Neural crest cell (in vitro differentiated cells): ENCODE data around the gene TTC9B. TPM values are rescaled to one million over a fixed set of nuclear protein-coding genes. Genes with fewer than 3 reads are reported as not detected.

Source experiments
- DNase-seq: peaks from one replicate; pipeline ENCODE4 v3.0.0; 2021; ENCODE audit warnings: low read depth, mixed read lengths, low spot score
- H3K27ac Mint-ChIP-seq: one replicate; pipeline ENCODE4 v1.8.0; 2021; ENCODE audit warnings: mild to moderate bottlenecking, mixed read lengths; ENCODE audit not compliant: unreplicated experiment
- H3K27me3 Mint-ChIP-seq: 2 replicates; pipeline ENCODE4 v1.8.0; 2021; ENCODE audit warnings: low read depth, mild to moderate bottlenecking, mixed read lengths
- H3K36me3 Mint-ChIP-seq: 2 replicates; pipeline ENCODE4 v1.8.0; 2021; ENCODE audit warnings: low read depth, mild to moderate bottlenecking, mixed read lengths
- H3K4me1 Mint-ChIP-seq: 2 replicates; pipeline ENCODE4 v1.8.0; 2021; ENCODE audit warnings: mixed read lengths
- H3K4me3 Mint-ChIP-seq: one replicate; pipeline ENCODE4 v1.8.0; 2021; ENCODE audit warnings: mild to moderate bottlenecking, mixed read lengths
- H3K9me3 Mint-ChIP-seq: 2 replicates; pipeline ENCODE4 v1.8.0; 2021; ENCODE audit warnings: mixed read lengths
- CTCF ChIP-seq: fragments of 200-600 bp; sonication (generic); conservative IDR thresholded peaks from 2 replicates; pipeline ENCODE4 v1.5.0; 2021; ENCODE audit warnings: antibody characterized with exemption, mild to moderate bottlenecking
- total RNA-seq: library from RNA; stranded (reverse); gene quantifications from 2 replicates; pipeline ENCODE4 v1.2.1, GENCODE V29; 2021

Gene TTC9B
- total RNA-seq, 1 donor from 2014 or later, result 2.5 TPM

GRCh38 chr19:40205760-40206159 lies 12.4 kb downstream of the TTC9B start:
- Mint-ChIP-seq H3K27ac (no peak overlapping the region), H3K9me3 (no peaks in the 10 kb centered on the region), H3K4me3 (no peak overlapping the region), H3K4me1 (no peaks in the 10 kb centered on the region), H3K27me3 (no peaks in the 10 kb centered on the region), H3K36me3 (peaks cover 7% of the 10 kb centered on the region)
- TF ChIP-seq CTCF, result no peak
- no peak for DNase-seq

- TF ChIP-seq CTCF, result no peak
- Mint-ChIP-seq H3K36me3 (peaks cover 7% of the 10 kb centered on the region), H3K9me3 (no peaks in the 10 kb centered on the region), H3K27me3 (no peaks in the 10 kb centered on the region), H3K27ac (no peak overlapping the region), H3K4me1 (no peaks in the 10 kb centered on the region), H3K4me3 (no peak overlapping the region)
- no peak for DNase-seq
Measured at GRCh38 chr19:40204381-40204780, 13.8 kb downstream of the TTC9B start.

GRCh38 chr19:40200341-40201099 lies 17.7 kb downstream of the TTC9B start:
- peaks cover 4% of the 10 kb centered on the region for H3K4me1 Mint-ChIP-seq
- no peaks in the 10 kb centered on the region for H3K27me3 Mint-ChIP-seq
- H3K9me3 Mint-ChIP-seq, result no peaks in the 10 kb centered on the region
- no peak for TF ChIP-seq CTCF
- H3K4me3 Mint-ChIP-seq, result no peak overlapping the region
- H3K27ac Mint-ChIP-seq, result no peak overlapping the region
- H3K36me3 Mint-ChIP-seq, result peaks cover 7% of the 10 kb centered on the region
- DNase-seq, result no peak

- no peak overlapping the region for H3K4me3 Mint-ChIP-seq
- no peak for TF ChIP-seq CTCF
- no peaks in the 10 kb centered on the region for H3K9me3 Mint-ChIP-seq
- no peaks in the 10 kb centered on the region for H3K27me3 Mint-ChIP-seq
- peaks cover 9% of the 10 kb centered on the region for H3K4me1 Mint-ChIP-seq
- no peak overlapping the region for H3K27ac Mint-ChIP-seq
- DNase-seq, result no peak
- H3K36me3 Mint-ChIP-seq, result peaks cover 3% of the 10 kb centered on the region
Measured at GRCh38 chr19:40198272-40198990, 19.8 kb downstream of the TTC9B start.

GRCh38 chr19:40193587-40193849 lies 24.7 kb downstream of the TTC9B start:
- Mint-ChIP-seq H3K27me3 (peaks cover 9% of the 10 kb centered on the region), H3K4me1 (peaks cover 14% of the 10 kb centered on the region), H3K9me3 (no peaks in the 10 kb centered on the region), H3K36me3 (no peaks in the 10 kb centered on the region), H3K27ac (no peak overlapping the region), H3K4me3 (peak overlapping the region; percentile 73)
- no peak for TF ChIP-seq CTCF
- DNase-seq, result no peak
